ENCODE data around the gene CACNG4. TPM values are rescaled to one million over a fixed set of nuclear protein-coding genes. Genes with fewer than 3 reads are reported as not detected.

Gene CACNG4
- total RNA-seq, 1 experiment from 2014 or later: not detected

GRCh38 chr17:66986659-66987058 lies 22.2 kb downstream of the CACNG4 start:
- no peak overlapping the region for H3K4me3 ChIP-seq
- H3K27me3 ChIP-seq: peaks cover 7% of the 10 kb centered on the region
- H3K9me3 ChIP-seq: no peaks in the 10 kb centered on the region
- H3K36me3 ChIP-seq: no peaks in the 10 kb centered on the region
- no peak for DNase-seq

GRCh38 chr17:66987059-66987616 lies 22.6 kb downstream of the CACNG4 start:
- Histone ChIP-seq H3K27me3 (peaks cover 7% of the 10 kb centered on the region), H3K4me3 (no peak overlapping the region)
- no peak for DNase-seq

GRCh38 chr17:66988069-66988798 lies 23.7 kb downstream of the CACNG4 start:
- Histone ChIP-seq H3K4me3 (no peak overlapping the region), H3K9me3 (no peaks in the 10 kb centered on the region), H3K36me3 (no peaks in the 10 kb centered on the region), H3K27me3 (peaks cover 7% of the 10 kb centered on the region)
- DNase-seq: no peak

More at GRCh38 chr17:66987059-66987616, 22.6 kb downstream of the CACNG4 start:
- Histone ChIP-seq H3K36me3 (no peaks in the 10 kb centered on the region), H3K9me3 (no peaks in the 10 kb centered on the region)

GRCh38 chr17:66989076-66989475 lies 24.6 kb downstream of the CACNG4 start:
- H3K9me3 ChIP-seq: no peaks in the 10 kb centered on the region
- DNase-seq: no peak
- H3K36me3 ChIP-seq: no peaks in the 10 kb centered on the region
- H3K4me3 ChIP-seq: no peak overlapping the region
- H3K27me3 ChIP-seq: peaks cover 4% of the 10 kb centered on the region

GRCh38 chr17:66989579-66989978 lies 25.1 kb downstream of the CACNG4 start:
- peaks cover 4% of the 10 kb centered on the region for H3K27me3 ChIP-seq
- no peaks in the 10 kb centered on the region for H3K9me3 ChIP-seq
- H3K36me3 ChIP-seq: no peaks in the 10 kb centered on the region
- no peak for DNase-seq
- no peak overlapping the region for H3K4me3 ChIP-seq

- no peak overlapping the region for H3K4me3 ChIP-seq
- H3K36me3 ChIP-seq: no peaks in the 10 kb centered on the region
- no peaks in the 10 kb centered on the region for H3K9me3 ChIP-seq
- DNase-seq: peak; percentile 23
- peaks cover 4% of the 10 kb centered on the region for H3K27me3 ChIP-seq
Observed at GRCh38 chr17:66990047-66990446, 25.5 kb downstream of the CACNG4 start.

- Histone ChIP-seq H3K27me3 (no peaks in the 10 kb centered on the region), H3K36me3 (no peaks in the 10 kb centered on the region), H3K4me3 (no peak overlapping the region), H3K9me3 (no peaks in the 10 kb centered on the region)
- DNase-seq: no peak
Observed at GRCh38 chr17:66992911-66993442, 28.5 kb downstream of the CACNG4 start.

- no peak for DNase-seq
- Histone ChIP-seq H3K27me3 (no peaks in the 10 kb centered on the region), H3K36me3 (no peaks in the 10 kb centered on the region), H3K4me3 (no peak overlapping the region), H3K9me3 (no peaks in the 10 kb centered on the region)
Observed at GRCh38 chr17:66994361-66994760, 29.9 kb downstream of the CACNG4 start.

- Histone ChIP-seq H3K36me3 (no peaks in the 10 kb centered on the region), H3K9me3 (no peaks in the 10 kb centered on the region), H3K27me3 (no peaks in the 10 kb centered on the region), H3K4me3 (no peak overlapping the region)
- no peak for DNase-seq
Observed at GRCh38 chr17:66994930-66995535, 30.5 kb downstream of the CACNG4 start.

- H3K9me3 ChIP-seq: no peaks in the 10 kb centered on the region
- no peak overlapping the region for H3K4me3 ChIP-seq
- peak; percentile 51 for DNase-seq
- no peaks in the 10 kb centered on the region for H3K36me3 ChIP-seq
- no peaks in the 10 kb centered on the region; the same call in 1 of the 2 replicates for H3K27me3 ChIP-seq
Observed at GRCh38 chr17:66995944-66996343, 31.4 kb downstream of the CACNG4 start.

- Histone ChIP-seq H3K9me3 (no peaks in the 10 kb centered on the region), H3K36me3 (no peaks in the 10 kb centered on the region), H3K27me3 (no peaks in the 10 kb centered on the region; the same call in 1 of the 2 replicates), H3K4me3 (no peak overlapping the region)
- no peak for DNase-seq
Observed at GRCh38 chr17:66996926-66997325, 32.4 kb downstream of the CACNG4 start.

GRCh38 chr17:67003231-67003630 lies 38.7 kb downstream of the CACNG4 start:
- H3K27me3 ChIP-seq: peaks cover 8% of the 10 kb centered on the region
- no peaks in the 10 kb centered on the region for H3K9me3 ChIP-seq
- no peaks in the 10 kb centered on the region for H3K36me3 ChIP-seq
- H3K4me3 ChIP-seq: no peak overlapping the region
- no peak for DNase-seq

GRCh38 chr17:67004181-67004580 lies 39.7 kb downstream of the CACNG4 start:
- no peak for DNase-seq
- H3K36me3 ChIP-seq: no peaks in the 10 kb centered on the region
- no peaks in the 10 kb centered on the region for H3K9me3 ChIP-seq
- peaks cover 8% of the 10 kb centered on the region for H3K27me3 ChIP-seq
- H3K4me3 ChIP-seq: no peak overlapping the region

- Histone ChIP-seq H3K27me3 (peaks cover 10% of the 10 kb centered on the region; the same call in 1 of the 2 replicates), H3K4me3 (no peak overlapping the region)
- no peak for DNase-seq
Observed at GRCh38 chr17:67007266-67007665, 42.8 kb downstream of the CACNG4 start.

GRCh38 chr17:67008101-67008500 lies 43.6 kb downstream of the CACNG4 start:
- no peaks in the 10 kb centered on the region for H3K36me3 ChIP-seq
- H3K4me3 ChIP-seq: no peak overlapping the region
- DNase-seq: no peak
- H3K27me3 ChIP-seq: peaks cover 10% of the 10 kb centered on the region; the same call in 1 of the 2 replicates
- H3K9me3 ChIP-seq: no peaks in the 10 kb centered on the region

More at GRCh38 chr17:67007266-67007665, 42.8 kb downstream of the CACNG4 start:
- Histone ChIP-seq H3K36me3 (no peaks in the 10 kb centered on the region), H3K9me3 (no peaks in the 10 kb centered on the region)

- peaks cover 2% of the 10 kb centered on the region; the same call in 1 of the 2 replicates for H3K27me3 ChIP-seq
- no peak for DNase-seq
- no peak overlapping the region for H3K4me3 ChIP-seq
- no peaks in the 10 kb centered on the region for H3K9me3 ChIP-seq
- H3K36me3 ChIP-seq: no peaks in the 10 kb centered on the region
Observed at GRCh38 chr17:67011527-67012175, 47.1 kb downstream of the CACNG4 start.

- Histone ChIP-seq H3K27me3 (peaks cover 2% of the 10 kb centered on the region; the same call in 1 of the 2 replicates), H3K9me3 (no peaks in the 10 kb centered on the region)
- DNase-seq: no peak
Observed at GRCh38 chr17:67013891-67014290, 49.4 kb downstream of the CACNG4 start.

More at GRCh38 chr17:67013891-67014290, 49.4 kb downstream of the CACNG4 start:
- Histone ChIP-seq H3K4me3 (no peak overlapping the region), H3K36me3 (no peaks in the 10 kb centered on the region)
